ENCODE measurements around the gene CD207.

CD207 gene

GRCh38 chr2:70790136-70790828 is 45.3 kb downstream of the CD207 start, which contains the start of gene FIGLA:
FIGLA (minus strand) TSS chr2:70790643; CDS start chr2:70790638, 5 bp downstream.
- no peak for DNase-seq

- DNase-seq, result no peak
Observed at GRCh38 chr2:70789304-70790135, 46.1 kb downstream of the CD207 start.

GRCh38 chr2:70785137-70785911 is 50.3 kb downstream of the CD207 start:
- no peak for DNase-seq

GRCh38 chr2:70784320-70784719 is 51.3 kb downstream of the CD207 start:
- no peak for DNase-seq
